Ovary (tissue), 9 donors: ENCODE data around the gene LMO7. TPM values are rescaled to one million over a fixed set of nuclear protein-coding genes. Genes with fewer than 3 reads are reported as not detected.
"Not testable (repeated sequence)": the region's sequence is repeated elsewhere in the genome, so short reads cannot be mapped to it uniquely, and the experiment has no call there.

Source experiments
- DNase-seq, 5 donors: peaks; one replicate each; pipeline ENCODE4 v3.0.0-alpha.2; 2019 to 2020
- H3K27ac ChIP-seq, 2 donors: fragments of 200-600 bp; one replicate each; pipeline versions ENCODE4 v1.5.1 to v1.8.0; 2019 to 2022
- H3K27me3 ChIP-seq: fragments of 200-600 bp; one replicate; pipeline ENCODE4 v1.8.0; 2022
- H3K36me3 ChIP-seq: fragments of 200-600 bp; sonication (generic); one replicate; pipeline ENCODE4 v1.5.1; 2019
- H3K4me1 ChIP-seq: one replicate; pipeline ENCODE4 v1.8.1; 2013; ENCODE audit warnings: mild to moderate bottlenecking, moderate library complexity; ENCODE audit not compliant: insufficient read depth
- H3K4me3 ChIP-seq: fragments of 200-600 bp; sonication (generic); one replicate; pipeline ENCODE4 v1.5.1; 2017
- H3K9me3 ChIP-seq, 2 donors: fragments of 200-600 bp in 1 of 2; sonication (generic) in 1 of 2; one replicate each; pipeline versions ENCODE4 v1.5.1 to v1.8.1; 2013 to 2019; ENCODE audit warnings: mild to moderate bottlenecking in 1 of 2, moderate library complexity in 1 of 2
- EP300 ChIP-seq: sonication (generic); formaldehyde crosslinking; IDR thresholded peaks from one replicate; pipeline ENCODE4 v1.6.1; 2017; ENCODE audit warnings: antibody characterized with exemption
- POLR2A ChIP-seq: fragments of 450-650 bp; IDR thresholded peaks from one replicate; pipeline ENCODE4 v1.6.1; 2017; ENCODE audit warnings: antibody characterized with exemption, mild to moderate bottlenecking, moderate library complexity
- WGBS, 3 donors: extraction: QIAGEN DNeasy Blood & Tissue Kit in 1 of 3; methylation state at CpG; one replicate each; pipeline versions ENCODE4 v1.1.5 to v1.1.7; 2013 to 2017; 5-methylcytosine and 5-hydroxymethylcytosine counted together
- intact Hi-C, 4 donors: fragments of 100-400 bp; cut with DNase I; formaldehyde crosslinking; loops; one replicate each; pipeline versions ENCODE4 v1.11.0 to v1.15.1; 2022 to 2023
- polyA plus RNA-seq, 2 donors: library from polyadenylated mRNA; stranded (reverse); fragments of 200-250 nt in 1 of 2; fragments of 350-450 nt in 1 of 2; fragmentation: Illumina TruSeq in 1 of 2; extraction: RNeasy Lipid Tissue Mini Kit (QIAGEN cat#74804) in 1 of 2; gene quantifications; one replicate each; pipeline ENCODE4 v1.2.3, GENCODE V29; 2013 to 2014
- total RNA-seq, 7 donors: library from RNA; depleted of rRNA in 2 of 7; stranded (reverse); fragments of >200 nt in 2 of 7; fragmentation: NEBNext Ultra II Directional in 3 of 7; extraction: Animal tissue kit (Norgen Biotek cat#: 25700) in 3 of 7; gene quantifications; one replicate each; pipeline versions ENCODE4 v1.1.0 to v1.2.4, GENCODE V29; 2016 to 2023
- TF ChIP-seq, protein P1 (sequence below), 3 donors: fragments of 450-650 bp in 2 of 3; fragments of 200-600 bp in 1 of 3; IDR thresholded peaks; one replicate each; pipeline versions ENCODE4 v1.5.1 to v1.8.0; 2016 to 2022; ENCODE audit warnings: antibody characterized with exemption in 3 of 3, mild to moderate bottlenecking in 1 of 3
- donor health status: DM: no; HTN: no; CAD: no; lungs with moderate emphysema.
- donor health status: DM: no; HTN: no; CAD: no.
- donor health status: Bipolar disorder and iron deficiency.
- donor health status: DM: yes; HTN: yes; CAD: no.
- donor health status: DM: no; HTN: no; CAD: no.
- donor health status: DM: yes; HTN: yes; CAD: no.

The LMO7 gene
- total and polyA plus RNA-seq, 9 donors, result 9.6 to 60.7 (median 20.1) TPM

DNA sequence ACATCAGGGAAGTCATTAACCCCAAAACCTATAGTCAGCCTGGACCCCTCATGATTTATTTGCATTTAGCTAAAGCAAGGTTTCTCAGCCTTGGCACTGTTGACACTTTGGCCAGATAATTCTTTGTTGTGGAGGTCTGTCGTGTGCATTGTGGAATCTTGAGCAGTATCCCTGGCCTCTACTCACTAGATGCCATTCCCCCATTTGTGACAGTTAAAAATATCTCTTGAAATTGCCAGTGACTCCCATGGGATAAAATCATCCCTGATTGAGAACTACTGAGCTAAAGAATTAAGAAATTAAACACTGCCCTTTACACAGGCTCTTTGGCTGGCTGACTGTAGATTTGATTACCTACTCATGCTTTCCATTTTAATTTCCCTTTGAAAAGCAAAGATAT is 102.7 kb downstream of the LMO7 start:
- Histone ChIP-seq H3K4me3 (no peak overlapping the region), H3K9me3 (no peaks in the 10 kb centered on the region), H3K36me3 (no peaks in the 10 kb centered on the region), H3K27ac (no peak overlapping the region), H3K27me3 (no peaks in the 10 kb centered on the region), H3K4me1 (no peaks in the 10 kb centered on the region)
- intact Hi-C loops, result no loop called here
- DNase-seq, result no peak
- TF ChIP-seq POLR2A (no peak), EP300 (no peak)
- TF ChIP-seq, protein P1, sequence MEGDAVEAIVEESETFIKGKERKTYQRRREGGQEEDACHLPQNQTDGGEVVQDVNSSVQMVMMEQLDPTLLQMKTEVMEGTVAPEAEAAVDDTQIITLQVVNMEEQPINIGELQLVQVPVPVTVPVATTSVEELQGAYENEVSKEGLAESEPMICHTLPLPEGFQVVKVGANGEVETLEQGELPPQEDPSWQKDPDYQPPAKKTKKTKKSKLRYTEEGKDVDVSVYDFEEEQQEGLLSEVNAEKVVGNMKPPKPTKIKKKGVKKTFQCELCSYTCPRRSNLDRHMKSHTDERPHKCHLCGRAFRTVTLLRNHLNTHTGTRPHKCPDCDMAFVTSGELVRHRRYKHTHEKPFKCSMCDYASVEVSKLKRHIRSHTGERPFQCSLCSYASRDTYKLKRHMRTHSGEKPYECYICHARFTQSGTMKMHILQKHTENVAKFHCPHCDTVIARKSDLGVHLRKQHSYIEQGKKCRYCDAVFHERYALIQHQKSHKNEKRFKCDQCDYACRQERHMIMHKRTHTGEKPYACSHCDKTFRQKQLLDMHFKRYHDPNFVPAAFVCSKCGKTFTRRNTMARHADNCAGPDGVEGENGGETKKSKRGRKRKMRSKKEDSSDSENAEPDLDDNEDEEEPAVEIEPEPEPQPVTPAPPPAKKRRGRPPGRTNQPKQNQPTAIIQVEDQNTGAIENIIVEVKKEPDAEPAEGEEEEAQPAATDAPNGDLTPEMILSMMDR (IDR thresholded peaks at IDR 0.05), result no peak
- WGBS, 3 donors, result 67 to 71% (median 68%) methylated on average over 1 of the region's 1 CpG

- TF ChIP-seq POLR2A (no peak), EP300 (no peak)
- TF ChIP-seq, protein P1 (IDR thresholded peaks at IDR 0.05), result no peak
- no peaks in the 10 kb centered on the region for H3K36me3 ChIP-seq
- intact Hi-C loops, result no loop called here
- H3K9me3 ChIP-seq, result no peaks in the 10 kb centered on the region
- 87 to 90% (median 89%) methylated on average over 2 of the region's 2 CpGs for WGBS, 3 donors
- H3K27me3 ChIP-seq, result no peaks in the 10 kb centered on the region
- no peak overlapping the region for H3K4me3 ChIP-seq
- DNase-seq, result no peak
- H3K4me1 ChIP-seq, result no peaks in the 10 kb centered on the region
- no peak overlapping the region for H3K27ac ChIP-seq
These were observed 103.2 kb downstream of the LMO7 start for GRCh38 chr13:75739244-75739868.

GRCh38 chr13:75740031-75740430 is 103.9 kb downstream of the LMO7 start:
- H3K4me3 ChIP-seq, result no peak overlapping the region
- DNase-seq, result no peak
- H3K36me3 ChIP-seq, result no peaks in the 10 kb centered on the region
- no peaks in the 10 kb centered on the region for H3K4me1 ChIP-seq
- TF ChIP-seq, protein P1 (IDR thresholded peaks at IDR 0.05), result no peak
- TF ChIP-seq EP300 (no peak), POLR2A (no peak)
- intact Hi-C loops, result no loop called here
- H3K27me3 ChIP-seq, result no peaks in the 10 kb centered on the region
- WGBS, 3 donors, result 73 to 87% (median 78%) methylated on average over 4 of the region's 4 CpGs
- no peaks in the 10 kb centered on the region for H3K9me3 ChIP-seq
- H3K27ac ChIP-seq, result no peak overlapping the region

GRCh38 chr13:75743072-75743471 is 106.9 kb downstream of the LMO7 start:
- H3K9me3 ChIP-seq, intact Hi-C loops, H3K36me3 ChIP-seq, H3K27ac ChIP-seq, H3K27me3 ChIP-seq, H3K4me3 ChIP-seq, H3K4me1 ChIP-seq, DNase-seq: not testable (repeated sequence)
- WGBS, 3 donors, result 88 to 100% (median 94%) methylated on average over 1 of the region's 1 CpG

DNA sequence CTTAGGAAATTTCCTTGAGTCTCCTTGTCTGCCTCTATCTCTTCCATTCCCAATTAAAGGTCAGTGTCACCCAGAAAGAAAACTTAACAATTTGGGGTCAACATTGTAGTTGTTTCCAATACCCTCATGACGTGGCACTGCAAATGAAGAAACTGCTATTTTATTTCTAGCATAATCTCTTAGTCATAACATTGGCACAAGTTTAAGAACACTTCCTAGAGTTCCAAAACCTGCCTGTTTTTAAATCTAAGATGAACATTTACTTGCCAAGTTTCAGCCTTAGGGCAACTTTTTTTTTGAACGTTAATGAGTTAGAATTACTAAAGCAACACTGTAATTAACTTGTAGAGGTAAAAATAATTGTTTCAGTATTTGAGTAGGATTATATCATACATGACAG is 108.0 kb downstream of the LMO7 start:
- Histone ChIP-seq H3K4me3 (no peak overlapping the region), H3K27ac (no peak overlapping the region), H3K27me3 (no peaks in the 10 kb centered on the region), H3K4me1 (no peaks in the 10 kb centered on the region), H3K36me3 (no peaks in the 10 kb centered on the region), H3K9me3 (no peaks in the 10 kb centered on the region)
- TF ChIP-seq POLR2A, result no peak
- TF ChIP-seq, protein P1 (IDR thresholded peaks at IDR 0.05), result no peak
- TF ChIP-seq EP300, result no peak
- WGBS, 3 donors, result 15 to 58% (median 54%) methylated on average over 2 of the region's 2 CpGs
- no peak for DNase-seq
- intact Hi-C loops, result no loop called here
